ENCODE data around the gene LCN15.
A peak's percentile ranks its signal among the peaks of the same experiment; 100 is the strongest.

LCN15 gene

DNA sequence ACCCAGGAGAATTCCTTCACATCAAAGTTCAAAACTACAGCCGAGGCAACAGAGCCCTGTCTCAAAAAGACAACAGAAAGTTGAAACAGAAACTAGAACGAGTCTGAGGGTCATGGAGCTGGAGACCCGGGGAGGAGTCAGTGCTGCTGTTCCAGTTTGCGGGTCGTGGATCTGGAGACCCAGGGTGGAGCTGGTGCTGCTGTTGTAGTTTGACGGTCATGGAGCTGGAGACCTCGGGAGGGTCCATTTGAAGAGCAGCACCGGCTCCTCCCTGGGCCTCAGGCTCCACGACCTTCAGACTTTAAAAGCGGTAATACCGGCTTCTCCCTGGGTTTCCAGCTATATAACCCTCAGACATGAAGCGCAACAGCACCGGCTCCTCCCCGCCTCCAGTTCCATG lies 13.0 kb upstream of the LCN15 start:
- no peaks in the 10 kb centered on the region for H3K4me1 ChIP-seq (ENCODE audit: low read length)
- H3K9me3 ChIP-seq (ENCODE audit: insufficient read depth, low read length): peaks cover 5% of the 10 kb centered on the region
- H3K79me2 ChIP-seq (ENCODE audit: low read length): no peaks in the 10 kb centered on the region
- H3K27me3 ChIP-seq (ENCODE audit: low read depth, low read length): peaks cover 33% of the 10 kb centered on the region
- TF ChIP-seq, protein P1, sequence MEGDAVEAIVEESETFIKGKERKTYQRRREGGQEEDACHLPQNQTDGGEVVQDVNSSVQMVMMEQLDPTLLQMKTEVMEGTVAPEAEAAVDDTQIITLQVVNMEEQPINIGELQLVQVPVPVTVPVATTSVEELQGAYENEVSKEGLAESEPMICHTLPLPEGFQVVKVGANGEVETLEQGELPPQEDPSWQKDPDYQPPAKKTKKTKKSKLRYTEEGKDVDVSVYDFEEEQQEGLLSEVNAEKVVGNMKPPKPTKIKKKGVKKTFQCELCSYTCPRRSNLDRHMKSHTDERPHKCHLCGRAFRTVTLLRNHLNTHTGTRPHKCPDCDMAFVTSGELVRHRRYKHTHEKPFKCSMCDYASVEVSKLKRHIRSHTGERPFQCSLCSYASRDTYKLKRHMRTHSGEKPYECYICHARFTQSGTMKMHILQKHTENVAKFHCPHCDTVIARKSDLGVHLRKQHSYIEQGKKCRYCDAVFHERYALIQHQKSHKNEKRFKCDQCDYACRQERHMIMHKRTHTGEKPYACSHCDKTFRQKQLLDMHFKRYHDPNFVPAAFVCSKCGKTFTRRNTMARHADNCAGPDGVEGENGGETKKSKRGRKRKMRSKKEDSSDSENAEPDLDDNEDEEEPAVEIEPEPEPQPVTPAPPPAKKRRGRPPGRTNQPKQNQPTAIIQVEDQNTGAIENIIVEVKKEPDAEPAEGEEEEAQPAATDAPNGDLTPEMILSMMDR (IDR thresholded peaks at IDR 0.05; ENCODE audit: low read depth, low read length): no peak
- TF ChIP-seq EZH2phosphoT487 (IDR thresholded peaks at IDR 0.05; ENCODE audit: low read depth): no peak
- peak overlapping the region; percentile 4; the same call in 1 of the 2 replicates for H3K4me2 ChIP-seq (ENCODE audit: low read length)
- H3K4me3 ChIP-seq (ENCODE audit: low read length): no peak overlapping the region
- H4K20me1 ChIP-seq (ENCODE audit: insufficient read depth, low read length): no peaks in the 10 kb centered on the region
- no peak overlapping the region for H3K27ac ChIP-seq (ENCODE audit: low read length)
- no peak overlapping the region for H2AFZ ChIP-seq (ENCODE audit: low read depth, low read length)
- no peaks in the 10 kb centered on the region for H3K36me3 ChIP-seq (replicated peaks; ENCODE audit: low read depth, low read length)
- H3K9ac ChIP-seq (ENCODE audit: low read length): no peak overlapping the region

DNA sequence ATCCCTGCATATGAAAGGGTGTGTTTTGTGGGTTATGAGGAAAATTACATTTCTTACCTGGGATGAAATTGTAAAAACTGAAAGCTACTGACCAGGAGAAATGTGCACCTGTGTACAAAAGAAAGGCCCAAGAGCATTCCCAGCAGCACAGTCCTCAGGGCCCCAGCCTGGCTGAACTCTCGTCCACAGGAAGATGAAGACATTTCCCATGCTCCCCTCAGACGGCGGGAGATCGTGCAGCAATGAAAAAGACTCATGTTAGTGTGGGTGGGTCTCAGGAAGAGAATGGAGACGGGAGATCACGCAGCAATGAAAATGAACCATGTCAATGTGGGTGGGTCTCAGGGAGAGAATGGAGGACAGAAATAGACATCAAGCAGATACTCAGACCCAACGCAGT lies 12.6 kb upstream of the LCN15 start:
- Histone ChIP-seq H3K4me3 (ENCODE audit: low read length) (no peak overlapping the region), H4K20me1 (ENCODE audit: insufficient read depth, low read length) (no peaks in the 10 kb centered on the region), H3K9ac (ENCODE audit: low read length) (no peak overlapping the region), H3K27me3 (ENCODE audit: low read depth, low read length) (peaks cover 33% of the 10 kb centered on the region), H3K79me2 (ENCODE audit: low read length) (no peaks in the 10 kb centered on the region), H3K27ac (ENCODE audit: low read length) (no peak overlapping the region), H3K9me3 (ENCODE audit: insufficient read depth, low read length) (peaks cover 5% of the 10 kb centered on the region), H3K4me1 (ENCODE audit: low read length) (no peaks in the 10 kb centered on the region), H3K36me3 (replicated peaks; ENCODE audit: low read depth, low read length) (no peaks in the 10 kb centered on the region), H3K4me2 (ENCODE audit: low read length) (peak overlapping the region; percentile 4; the same call in 1 of the 2 replicates), H2AFZ (ENCODE audit: low read depth, low read length) (no peak overlapping the region)
- no peak for TF ChIP-seq EZH2phosphoT487 (IDR thresholded peaks at IDR 0.05; ENCODE audit: low read depth)
- TF ChIP-seq, protein P1 (IDR thresholded peaks at IDR 0.05; ENCODE audit: low read depth, low read length): no peak

DNA sequence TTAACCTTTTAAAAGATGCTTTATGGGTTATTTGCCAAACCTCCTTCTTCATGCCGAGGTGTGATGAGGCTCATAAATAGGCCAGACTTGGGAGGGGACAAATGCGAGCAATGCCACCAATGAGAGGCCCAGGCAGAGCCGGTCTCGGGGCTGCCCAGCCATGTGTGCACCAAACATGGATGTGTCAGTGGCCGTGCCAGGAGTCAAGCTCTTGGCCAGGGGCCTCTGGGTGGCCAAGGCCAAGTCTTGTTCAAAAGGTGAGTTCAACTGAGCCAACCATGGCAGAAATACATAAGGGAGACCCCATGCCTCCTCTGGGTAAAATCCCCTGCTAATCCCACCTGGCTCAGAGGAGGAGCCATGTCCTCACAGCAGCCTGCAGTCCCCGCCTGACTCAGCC lies 10.9 kb upstream of the LCN15 start:
- H3K9me3 ChIP-seq (ENCODE audit: insufficient read depth, low read length): peaks cover 5% of the 10 kb centered on the region
- TF ChIP-seq, protein P1 (IDR thresholded peaks at IDR 0.05; ENCODE audit: low read depth, low read length): no peak
- TF ChIP-seq EZH2phosphoT487 (IDR thresholded peaks at IDR 0.05; ENCODE audit: low read depth): no peak
- H4K20me1 ChIP-seq (ENCODE audit: insufficient read depth, low read length): no peaks in the 10 kb centered on the region
- H3K9ac ChIP-seq (ENCODE audit: low read length): no peak overlapping the region
- H3K4me1 ChIP-seq (ENCODE audit: low read length): no peaks in the 10 kb centered on the region
- no peak overlapping the region for H2AFZ ChIP-seq (ENCODE audit: low read depth, low read length)
- no peaks in the 10 kb centered on the region for H3K36me3 ChIP-seq (replicated peaks; ENCODE audit: low read depth, low read length)
- H3K4me2 ChIP-seq (ENCODE audit: low read length): no peak overlapping the region
- H3K79me2 ChIP-seq (ENCODE audit: low read length): no peaks in the 10 kb centered on the region
- H3K27me3 ChIP-seq (ENCODE audit: low read depth, low read length): peaks cover 31% of the 10 kb centered on the region
- no peak overlapping the region for H3K27ac ChIP-seq (ENCODE audit: low read length)
- H3K4me3 ChIP-seq (ENCODE audit: low read length): no peak overlapping the region

DNA sequence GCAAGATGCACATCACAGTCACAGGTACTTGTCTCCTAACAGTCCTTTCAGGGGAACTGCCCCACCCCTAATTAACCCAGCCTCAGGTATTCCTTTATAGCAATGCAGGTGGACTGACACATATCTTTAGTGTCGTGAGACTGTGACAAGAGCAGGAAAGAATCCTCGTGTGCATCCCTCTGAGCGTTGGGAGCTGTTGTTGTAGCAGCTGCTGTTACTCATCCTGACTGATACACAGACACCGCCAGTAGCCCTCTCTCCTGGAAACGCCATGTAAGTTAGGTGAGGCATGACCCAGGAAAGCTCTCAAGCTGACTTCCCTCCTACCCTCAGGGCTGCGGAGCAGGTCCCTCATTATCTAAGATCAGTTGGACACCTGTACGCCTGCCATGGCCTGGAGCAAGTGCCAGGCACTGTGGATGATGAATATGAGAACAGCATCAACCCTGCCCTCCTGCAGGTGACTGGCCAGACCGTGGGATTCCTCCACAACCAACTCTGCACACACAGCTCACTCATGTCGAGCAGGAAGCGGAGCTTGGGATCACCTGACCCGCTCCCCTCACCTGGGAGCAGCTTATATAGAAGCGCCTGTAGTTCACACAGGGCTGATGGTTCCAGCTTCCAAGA lies 10.2 kb upstream of the LCN15 start:
- Histone ChIP-seq H3K27me3 (ENCODE audit: low read depth, low read length) (peaks cover 25% of the 10 kb centered on the region), H3K9me3 (ENCODE audit: insufficient read depth, low read length) (peaks cover 5% of the 10 kb centered on the region), H3K36me3 (replicated peaks; ENCODE audit: low read depth, low read length) (no peaks in the 10 kb centered on the region), H3K4me3 (ENCODE audit: low read length) (no peak overlapping the region), H3K9ac (ENCODE audit: low read length) (no peak overlapping the region), H3K4me2 (ENCODE audit: low read length) (no peak overlapping the region), H3K27ac (ENCODE audit: low read length) (no peak overlapping the region), H3K79me2 (ENCODE audit: low read length) (no peaks in the 10 kb centered on the region), H2AFZ (ENCODE audit: low read depth, low read length) (no peak overlapping the region), H3K4me1 (ENCODE audit: low read length) (no peaks in the 10 kb centered on the region), H4K20me1 (ENCODE audit: insufficient read depth, low read length) (no peaks in the 10 kb centered on the region)
- no peak for TF ChIP-seq EZH2phosphoT487 (IDR thresholded peaks at IDR 0.05; ENCODE audit: low read depth)
- TF ChIP-seq, protein P1 (IDR thresholded peaks at IDR 0.05; ENCODE audit: low read depth, low read length): no peak

All from OCI-LY3 (cell line).